HUES48 (cell line): ENCODE results near the gene PHF21A.

Source experiments
- H3K27ac ChIP-seq: one replicate; pipeline ENCODE4 v1.7.0; 2013; ENCODE audit warnings: low read depth, low read length, inconsistent platforms
- H3K27me3 ChIP-seq: 2 replicates; pipeline ENCODE4 v1.6.1; 2013; ENCODE audit warnings: mild to moderate bottlenecking, low read length; ENCODE audit not compliant: control insufficient read depth, insufficient read depth
- H3K36me3 ChIP-seq: 2 replicates; pipeline ENCODE4 v1.6.1; 2013; ENCODE audit warnings: low read length; ENCODE audit not compliant: control insufficient read depth, insufficient read depth
- H3K4me1 ChIP-seq: 2 replicates; pipeline ENCODE4 v1.6.1; 2013; ENCODE audit warnings: mild to moderate bottlenecking, low read length; ENCODE audit not compliant: control insufficient read depth, insufficient read depth
- H3K4me3 ChIP-seq: 2 replicates; pipeline ENCODE4 v1.5.1; 2013; ENCODE audit warnings: mild to moderate bottlenecking, low read depth, low read length
- H3K9ac ChIP-seq: 2 replicates; pipeline ENCODE4 v1.6.1; 2013; ENCODE audit warnings: mild to moderate bottlenecking, low read depth, low read length, moderate library complexity
- H3K9me3 ChIP-seq: 2 replicates; pipeline ENCODE4 v1.6.1; 2013; ENCODE audit warnings: low read length; ENCODE audit not compliant: control insufficient read depth, insufficient read depth

PHF21A gene

DNA sequence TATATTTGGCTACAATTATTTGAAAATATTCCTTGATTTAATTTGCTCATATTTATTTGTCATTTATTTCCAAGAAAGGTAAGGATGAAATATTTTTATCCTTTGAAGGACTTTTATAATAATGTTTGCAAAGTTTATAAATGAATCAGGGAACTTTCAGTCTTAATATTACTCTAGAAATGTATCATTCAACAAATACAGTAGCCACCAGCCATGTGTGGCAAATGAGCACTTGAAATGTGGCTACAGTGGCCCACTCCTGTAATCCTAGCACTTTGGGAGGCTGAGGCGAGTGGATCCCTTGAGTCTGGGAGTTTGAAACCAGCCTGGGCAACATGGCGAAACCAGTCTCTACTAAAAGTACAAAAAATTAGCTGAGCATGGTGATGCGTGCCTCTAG lies 20.3 kb upstream of the PHF21A start:
- H3K27me3 ChIP-seq, result no peaks in the 10 kb centered on the region
- no peak overlapping the region for H3K27ac ChIP-seq
- no peaks in the 10 kb centered on the region for H3K9me3 ChIP-seq
- peaks cover 4% of the 10 kb centered on the region; the same call in 1 of the 2 replicates for H3K4me1 ChIP-seq
- H3K36me3 ChIP-seq, result no peaks in the 10 kb centered on the region
- H3K4me3 ChIP-seq, result no peak overlapping the region
- no peak overlapping the region for H3K9ac ChIP-seq

DNA sequence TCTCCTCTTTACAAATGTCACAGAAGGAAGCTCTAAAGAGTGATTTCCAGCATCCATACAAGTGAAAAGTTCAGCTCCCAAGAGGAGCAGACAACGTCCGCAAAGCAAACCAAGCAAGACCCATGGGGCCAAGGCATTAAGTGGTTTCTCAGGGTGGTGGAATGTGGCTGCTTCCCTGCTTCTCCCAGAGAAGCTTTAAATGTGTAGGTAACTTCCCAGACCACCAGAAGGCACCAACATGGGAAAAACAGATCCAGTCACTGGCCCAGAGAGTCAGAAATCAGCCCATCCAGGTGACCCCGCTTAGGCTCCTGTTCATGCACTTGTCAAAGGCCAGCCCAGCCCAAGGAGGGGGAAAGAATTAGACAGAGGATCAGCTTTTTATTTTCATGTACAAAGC lies 13.3 kb upstream of the PHF21A start:
- no peaks in the 10 kb centered on the region for H3K27me3 ChIP-seq
- no peak overlapping the region for H3K9ac ChIP-seq
- H3K27ac ChIP-seq, result no peak overlapping the region

DNA sequence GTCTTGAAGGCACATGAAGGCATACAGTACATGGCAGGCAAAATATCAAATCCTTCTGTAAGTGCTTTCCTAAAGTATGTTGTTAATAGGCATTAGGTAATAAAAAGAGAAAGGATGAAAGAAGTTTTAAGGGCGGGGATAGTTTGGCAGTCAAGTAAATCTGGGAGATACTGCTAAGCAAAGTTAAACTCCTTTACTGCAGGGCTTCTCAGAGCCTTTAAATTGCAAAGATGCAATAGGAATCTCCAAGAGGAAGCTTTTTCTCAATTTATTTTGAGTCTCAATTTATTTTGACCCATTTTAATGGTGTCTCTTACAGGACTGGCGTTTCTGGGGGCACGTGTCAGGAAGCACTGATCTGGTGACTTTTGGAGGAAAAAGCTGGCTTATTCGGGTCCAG lies 12.8 kb upstream of the PHF21A start:
- no peak overlapping the region for H3K4me3 ChIP-seq
- H3K9me3 ChIP-seq, result no peaks in the 10 kb centered on the region
- peaks cover 8% of the 10 kb centered on the region; the same call in 1 of the 2 replicates for H3K4me1 ChIP-seq
- no peaks in the 10 kb centered on the region for H3K27me3 ChIP-seq
- no peaks in the 10 kb centered on the region for H3K36me3 ChIP-seq
- no peak overlapping the region for H3K9ac ChIP-seq
- H3K27ac ChIP-seq, result no peak overlapping the region

More for the DNA sequence above, 13.3 kb upstream of the PHF21A start:
- Histone ChIP-seq H3K4me3 (no peak overlapping the region), H3K36me3 (no peaks in the 10 kb centered on the region), H3K9me3 (no peaks in the 10 kb centered on the region), H3K4me1 (peaks cover 8% of the 10 kb centered on the region; the same call in 1 of the 2 replicates)

DNA sequence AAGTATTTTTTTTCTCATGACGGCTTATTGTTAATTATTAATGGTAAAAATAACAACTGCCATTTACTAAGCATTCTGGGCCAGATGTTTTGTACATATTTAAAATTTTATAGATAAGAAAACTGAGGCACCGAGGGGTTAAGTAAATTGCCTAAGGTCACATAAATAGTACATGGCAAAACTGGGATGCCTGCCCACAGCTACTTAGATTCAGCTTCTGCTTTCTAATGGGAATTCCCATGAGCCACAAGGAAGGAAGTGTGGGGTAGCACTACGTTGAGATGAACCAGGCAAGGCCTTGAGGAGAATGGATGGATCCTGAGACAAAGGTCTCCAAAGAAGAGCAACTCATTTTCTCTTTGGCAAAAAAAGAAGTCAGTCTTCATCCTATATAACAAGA lies 11.9 kb upstream of the PHF21A start:
- Histone ChIP-seq H3K27me3 (no peaks in the 10 kb centered on the region), H3K4me1 (peaks cover 8% of the 10 kb centered on the region; the same call in 1 of the 2 replicates), H3K9me3 (no peaks in the 10 kb centered on the region), H3K9ac (no peak overlapping the region), H3K27ac (no peak overlapping the region), H3K36me3 (no peaks in the 10 kb centered on the region), H3K4me3 (no peak overlapping the region)

DNA sequence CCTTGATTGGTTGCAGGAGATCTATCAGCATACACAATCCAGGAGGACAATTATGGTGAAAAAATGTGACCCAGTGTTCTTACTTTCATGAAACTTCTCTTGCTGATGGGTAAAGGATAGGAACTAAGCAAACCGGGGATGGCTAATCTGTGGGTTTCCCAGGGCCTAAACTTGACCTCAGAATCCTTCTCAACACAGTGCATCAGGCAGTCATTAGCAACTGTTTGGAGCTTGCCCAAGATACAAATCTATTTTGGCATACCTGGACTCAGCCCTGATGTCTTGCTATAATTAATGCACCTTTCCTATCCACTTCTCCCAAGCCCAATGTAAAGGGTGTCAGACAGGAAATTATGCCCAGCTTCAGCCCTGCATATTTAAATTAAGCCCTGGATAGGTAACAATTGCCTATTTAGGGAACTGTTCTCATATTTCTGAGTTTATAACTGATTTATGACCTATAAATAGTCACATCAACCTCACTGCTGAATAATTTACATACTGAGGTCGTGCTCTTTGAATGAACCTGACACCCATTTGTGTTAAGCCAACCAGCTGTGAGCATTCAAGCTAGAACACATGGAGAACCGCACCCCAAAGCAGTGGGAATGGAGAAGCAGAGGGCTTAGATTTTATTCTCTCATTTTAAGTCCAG lies 9.2 kb upstream of the PHF21A start:
- Histone ChIP-seq H3K27me3 (no peaks in the 10 kb centered on the region), H3K4me1 (0 out of 2 replicates have a peak, but pooled peaks cover 4% of the 10 kb centered on the region), H3K9ac (no peak overlapping the region), H3K36me3 (no peaks in the 10 kb centered on the region), H3K4me3 (no peak overlapping the region), H3K9me3 (no peaks in the 10 kb centered on the region), H3K27ac (no peak overlapping the region)

DNA sequence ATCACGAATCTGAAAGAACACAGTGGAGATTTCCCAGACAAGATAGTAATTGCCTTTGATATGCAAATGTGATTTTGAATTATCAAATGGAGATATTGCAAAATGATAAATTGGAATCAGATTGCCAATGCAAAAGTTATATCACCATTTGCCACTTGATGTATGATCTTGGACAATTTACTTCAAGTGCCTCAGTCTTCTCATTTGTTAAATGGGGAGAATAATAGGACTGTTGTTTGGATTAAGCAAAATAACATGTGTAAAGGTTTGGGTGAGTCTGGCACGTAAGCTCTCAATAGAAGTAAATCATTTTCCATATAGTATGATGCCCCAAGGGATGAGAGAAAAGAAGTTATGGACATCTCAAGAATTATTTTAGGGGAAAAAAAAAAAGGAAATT lies 7.9 kb upstream of the PHF21A start:
- Histone ChIP-seq H3K36me3 (no peaks in the 10 kb centered on the region), H3K27ac (no peak overlapping the region), H3K9ac (no peak overlapping the region), H3K9me3 (no peaks in the 10 kb centered on the region), H3K27me3 (no peaks in the 10 kb centered on the region), H3K4me1 (0 out of 2 replicates have a peak, but pooled peaks cover 4% of the 10 kb centered on the region), H3K4me3 (no peak overlapping the region)

DNA sequence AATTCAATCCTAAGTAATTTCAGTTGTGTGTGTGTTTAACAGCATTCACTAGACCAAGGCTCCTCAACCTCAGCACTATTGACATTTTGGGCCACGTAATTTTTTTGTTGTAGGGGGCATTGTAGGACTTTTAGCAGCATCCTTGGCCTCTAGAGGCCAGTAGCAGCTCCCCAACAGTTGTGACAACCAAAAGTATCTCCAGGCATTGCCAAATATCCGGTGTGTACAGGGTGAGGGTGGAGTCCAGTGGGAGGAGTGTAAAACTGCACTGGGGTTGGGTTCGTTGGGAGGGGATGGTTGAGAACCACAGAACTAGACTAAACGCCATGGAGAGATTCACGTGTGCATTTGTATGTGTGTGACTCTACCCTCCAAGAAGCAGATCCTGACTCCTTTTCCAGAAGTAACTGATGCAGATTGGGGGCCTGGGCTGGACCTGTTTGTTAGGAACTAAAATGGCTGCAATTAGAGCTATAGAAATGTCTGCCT lies 5.9 kb upstream of the PHF21A start:
- no peak overlapping the region for H3K4me3 ChIP-seq
- H3K9me3 ChIP-seq, result no peaks in the 10 kb centered on the region
- H3K4me1 ChIP-seq, result peaks cover 10% of the 10 kb centered on the region; the same call in 1 of the 2 replicates
- no peak overlapping the region for H3K9ac ChIP-seq
- H3K36me3 ChIP-seq, result no peaks in the 10 kb centered on the region
- no peak overlapping the region for H3K27ac ChIP-seq
- H3K27me3 ChIP-seq, result no peaks in the 10 kb centered on the region

DNA sequence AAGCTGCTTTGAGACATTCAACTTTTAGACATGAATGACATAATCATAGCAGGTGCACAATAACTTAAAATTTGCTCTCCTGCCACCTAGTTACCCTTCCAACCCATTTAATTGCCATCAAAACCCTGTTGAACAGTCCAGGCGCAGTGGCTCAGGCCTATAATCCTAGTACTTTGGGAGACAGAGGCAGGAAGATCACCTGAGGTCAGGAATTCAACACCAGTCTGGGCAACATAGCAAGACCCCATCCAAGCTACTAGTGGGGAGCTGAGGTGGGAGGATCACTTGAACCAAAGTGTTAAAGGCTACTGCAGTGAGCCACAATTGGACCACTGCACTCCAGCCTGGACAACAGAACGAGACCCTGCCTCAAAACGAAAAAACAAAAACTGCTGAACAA lies 4.0 kb upstream of the PHF21A start:
- Histone ChIP-seq H3K9ac (no peak overlapping the region), H3K36me3 (no peaks in the 10 kb centered on the region), H3K27ac (no peak overlapping the region), H3K27me3 (no peaks in the 10 kb centered on the region), H3K9me3 (no peaks in the 10 kb centered on the region), H3K4me3 (no peak overlapping the region), H3K4me1 (peaks cover 6% of the 10 kb centered on the region; the same call in 1 of the 2 replicates)

DNA sequence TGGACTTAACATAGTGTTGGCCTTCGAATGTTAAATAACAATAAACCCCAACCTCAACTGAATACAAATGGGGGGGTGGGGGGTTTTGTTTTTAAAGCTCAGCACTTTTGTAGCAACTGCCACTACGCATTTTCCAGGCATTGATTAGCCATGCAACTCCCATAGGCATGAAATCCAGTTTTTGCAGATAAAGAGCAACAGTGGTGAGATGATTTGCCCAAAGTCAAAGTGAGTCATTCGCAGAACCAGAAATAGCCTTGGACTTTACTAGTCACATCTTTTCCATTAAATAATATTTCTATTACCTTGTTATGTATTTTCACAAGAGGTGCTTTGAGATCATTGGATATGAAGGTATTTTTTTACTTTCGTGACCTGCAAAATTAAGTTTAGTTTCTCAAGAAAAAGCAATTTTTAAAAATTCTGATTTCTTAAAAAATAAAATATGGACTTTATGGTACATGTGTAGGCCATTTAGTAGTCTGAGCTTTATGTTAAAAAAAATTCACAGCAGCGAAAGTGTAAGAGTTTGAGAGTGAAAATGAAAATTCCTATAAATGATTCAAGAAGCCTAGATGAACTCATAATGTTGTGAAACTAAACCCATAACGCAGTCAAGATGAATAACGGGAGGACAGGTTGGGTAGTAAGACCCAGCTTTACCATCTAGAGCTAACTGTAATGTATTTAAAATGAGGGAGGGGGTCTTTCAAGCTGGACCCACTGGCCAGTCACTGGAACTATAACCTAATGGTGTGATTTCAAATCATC lies 1.9 kb upstream of the PHF21A start:
- Histone ChIP-seq H3K27me3 (no peaks in the 10 kb centered on the region), H3K9ac (no peak overlapping the region), H3K4me3 (peak overlapping the region; percentile 93), H3K4me1 (peaks cover 18% of the 10 kb centered on the region), H3K9me3 (no peaks in the 10 kb centered on the region), H3K27ac (peak overlapping the region; percentile 95), H3K36me3 (no peaks in the 10 kb centered on the region)

DNA sequence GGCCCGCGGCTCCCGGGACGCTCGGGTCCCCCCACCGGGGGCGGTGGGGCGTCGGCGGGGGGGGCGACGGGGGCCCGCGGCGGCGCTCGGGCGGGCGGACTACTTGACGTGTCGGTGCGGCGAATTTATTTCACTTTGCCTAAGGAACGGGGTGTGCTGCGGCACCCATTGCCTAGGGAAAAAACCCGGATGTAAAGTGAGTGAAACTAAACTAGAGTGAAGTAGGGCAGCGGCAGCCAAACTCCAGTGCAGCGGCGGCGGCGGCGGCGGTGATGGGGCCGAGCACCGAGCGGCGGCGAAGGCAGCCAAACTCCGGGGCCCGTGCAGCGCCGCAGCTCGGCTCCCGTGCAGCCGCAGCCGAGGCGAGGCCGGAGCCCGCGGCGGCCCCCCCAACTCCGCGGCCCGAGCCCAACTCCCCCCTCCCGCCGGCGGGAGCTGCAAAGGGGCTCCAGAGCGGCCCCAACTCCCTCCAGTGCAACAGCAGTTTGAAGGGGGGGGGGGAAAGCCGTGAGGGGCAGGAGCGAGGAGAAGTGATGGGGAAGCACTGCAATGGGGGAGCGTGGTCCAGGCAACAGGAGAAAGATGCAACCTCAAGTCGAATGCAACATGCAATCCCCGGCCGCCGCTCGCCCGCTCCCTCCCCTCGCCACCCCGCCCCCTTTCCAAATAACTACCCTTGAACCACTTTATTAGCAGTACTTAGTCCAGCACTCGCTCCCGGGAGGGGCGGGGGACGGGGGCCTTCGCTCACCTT lies 647 bp upstream of the PHF21A start:
- H3K9ac ChIP-seq, result peak overlapping the region; percentile 75
- H3K36me3 ChIP-seq, result no peaks in the 10 kb centered on the region
- peak overlapping the region; percentile 95 for H3K27ac ChIP-seq
- peaks cover 21% of the 10 kb centered on the region for H3K4me1 ChIP-seq
- H3K4me3 ChIP-seq, result peak overlapping the region; percentile 93
- no peaks in the 10 kb centered on the region for H3K27me3 ChIP-seq
- H3K9me3 ChIP-seq, result no peaks in the 10 kb centered on the region
